GM19397 (cell line): ENCODE data around the gene M1AP.

Source experiments
- ATAC-seq: cut with Tn5 transposase; IDR thresholded peaks from one replicate; pipeline ENCODE4 v1.9.1; 2021; ENCODE audit warnings: mild to moderate bottlenecking, moderate library complexity; ENCODE audit not compliant: unreplicated experiment

M1AP gene

DNA sequence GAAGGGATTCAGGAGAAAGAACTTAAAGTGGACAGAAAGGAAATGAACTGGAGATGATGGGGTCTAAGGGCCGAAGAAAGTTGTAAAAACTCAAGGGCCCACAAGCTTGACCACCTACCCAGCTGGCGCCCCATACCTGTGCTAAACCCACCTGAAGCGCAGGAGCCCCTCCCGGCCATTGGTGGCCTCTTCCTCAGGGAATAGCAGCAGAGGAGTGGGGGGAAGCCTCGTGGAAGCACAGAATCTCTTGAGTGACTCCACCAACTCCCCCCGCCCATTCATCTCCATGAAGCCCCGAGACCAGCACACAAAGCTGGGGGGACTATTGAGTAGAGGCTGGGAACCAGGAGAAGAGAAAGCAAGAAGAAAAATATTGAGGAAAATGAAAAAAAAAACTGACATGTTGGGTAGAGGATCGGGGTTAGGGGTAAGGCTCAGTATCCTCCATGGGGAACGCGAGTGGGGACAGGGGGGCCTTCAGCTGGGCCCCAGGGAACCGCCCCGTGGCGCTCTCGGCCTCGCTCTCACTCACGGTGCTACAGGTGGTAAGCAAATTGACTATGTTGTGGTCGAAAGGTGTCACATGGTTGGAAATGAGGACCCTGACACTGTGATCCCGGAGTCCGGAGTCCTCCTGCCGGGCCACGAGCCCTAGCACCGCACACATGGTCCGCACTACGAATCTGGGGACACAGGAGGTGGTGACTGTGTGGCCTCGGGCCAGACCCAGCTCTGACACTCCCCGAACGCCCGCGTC lies 119.4 kb downstream of the M1AP start:
- ATAC-seq = peak; percentile 6

DNA sequence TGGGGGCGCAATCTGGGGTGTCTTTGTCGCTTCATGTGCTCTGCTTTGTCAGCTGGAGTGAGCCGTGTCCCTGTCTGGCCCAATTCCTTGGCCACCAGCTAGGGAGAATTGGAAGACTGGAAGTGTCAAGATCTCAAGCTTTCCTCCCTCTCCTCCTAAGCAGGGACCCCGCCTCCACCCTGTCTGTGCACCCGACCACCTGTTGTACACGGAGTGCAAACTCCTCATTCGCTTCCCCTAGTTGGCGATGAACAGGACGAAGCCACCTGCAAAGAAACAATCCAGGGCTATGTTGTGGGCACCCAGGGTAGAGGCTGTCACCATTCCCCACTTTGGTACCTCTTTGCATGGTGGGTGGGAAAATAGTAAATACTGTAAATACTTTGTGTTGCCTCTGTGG lies 120.4 kb downstream of the M1AP start:
- ATAC-seq = no peak

DNA sequence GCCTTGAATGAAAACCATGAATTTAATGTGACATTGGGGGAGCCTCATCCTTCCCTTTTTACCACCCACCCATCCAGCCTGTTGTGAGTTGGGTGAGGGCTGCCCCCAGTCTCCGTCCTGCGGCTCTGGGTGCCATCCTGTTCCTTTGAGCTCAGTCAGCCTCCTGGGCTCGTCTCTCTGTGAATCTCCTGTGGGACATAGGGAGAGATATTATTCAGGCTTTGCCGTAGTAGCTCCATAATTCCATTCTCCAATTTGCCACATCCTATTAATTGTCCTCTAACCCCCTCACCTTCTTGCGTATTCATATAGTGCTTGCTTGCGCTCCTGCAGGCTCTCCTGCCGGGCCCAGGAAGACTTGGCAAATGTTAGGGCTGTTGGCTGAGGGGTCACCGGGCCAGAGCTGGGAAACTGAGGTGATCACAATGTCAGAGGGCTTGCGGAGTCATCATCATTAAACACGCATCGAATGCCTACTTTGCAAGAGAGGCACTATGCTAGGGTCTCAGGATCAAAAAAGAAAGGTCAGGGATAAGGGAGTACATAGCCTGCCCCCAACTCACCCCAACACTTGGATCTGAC lies 121.4 kb downstream of the M1AP start:
- no peak for ATAC-seq

DNA sequence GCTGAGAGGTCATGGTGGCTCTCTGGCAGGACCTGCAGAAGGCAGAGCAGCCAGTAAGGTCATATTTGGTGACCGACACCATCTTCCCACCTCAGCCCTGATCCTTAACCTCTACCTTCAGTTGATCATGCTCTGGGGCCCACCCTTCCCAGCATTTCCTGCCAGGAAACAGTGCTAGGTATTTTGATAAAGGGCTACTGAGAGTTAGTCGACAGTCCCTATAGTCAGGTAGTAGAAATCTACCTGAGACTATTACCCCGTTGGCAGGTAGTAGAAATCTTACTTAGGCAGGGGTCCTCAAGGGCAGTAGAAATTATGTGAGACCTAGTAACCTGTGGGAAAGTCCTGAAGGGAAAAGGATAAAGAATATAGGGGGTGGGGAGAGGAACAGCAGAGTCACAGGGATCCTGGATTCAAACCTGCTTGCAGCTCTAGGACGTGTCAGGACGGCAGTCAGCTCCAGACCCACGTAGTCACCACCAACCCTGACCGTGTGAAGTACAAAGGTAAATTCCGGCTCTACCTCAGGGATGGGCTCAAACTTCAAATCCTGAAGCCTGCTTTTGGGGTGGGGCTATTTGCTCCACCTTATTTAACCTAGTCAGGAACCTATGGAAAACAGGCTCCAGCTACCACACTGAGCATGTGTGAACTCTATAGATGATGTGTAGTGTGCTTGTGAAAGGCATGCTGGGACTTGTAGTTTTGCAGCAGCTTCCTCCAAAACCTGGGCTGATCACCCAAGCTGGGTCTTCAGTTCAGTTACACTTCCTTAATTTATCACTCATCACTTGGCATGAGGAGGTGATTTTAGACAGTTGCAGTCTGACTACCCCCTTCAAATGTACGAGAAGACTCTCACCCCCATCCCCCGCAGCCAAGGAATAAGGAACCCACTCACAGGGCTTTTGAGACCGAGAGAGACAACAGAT lies 122.1 kb downstream of the M1AP start, which contains the start of gene DQX1:
Gene DQX1, minus strand, starts transcription at position 515 of the 932 bp plus-strand sequence. Its CDS starts 502 bp downstream, at position 13.
- no peak for ATAC-seq

DNA sequence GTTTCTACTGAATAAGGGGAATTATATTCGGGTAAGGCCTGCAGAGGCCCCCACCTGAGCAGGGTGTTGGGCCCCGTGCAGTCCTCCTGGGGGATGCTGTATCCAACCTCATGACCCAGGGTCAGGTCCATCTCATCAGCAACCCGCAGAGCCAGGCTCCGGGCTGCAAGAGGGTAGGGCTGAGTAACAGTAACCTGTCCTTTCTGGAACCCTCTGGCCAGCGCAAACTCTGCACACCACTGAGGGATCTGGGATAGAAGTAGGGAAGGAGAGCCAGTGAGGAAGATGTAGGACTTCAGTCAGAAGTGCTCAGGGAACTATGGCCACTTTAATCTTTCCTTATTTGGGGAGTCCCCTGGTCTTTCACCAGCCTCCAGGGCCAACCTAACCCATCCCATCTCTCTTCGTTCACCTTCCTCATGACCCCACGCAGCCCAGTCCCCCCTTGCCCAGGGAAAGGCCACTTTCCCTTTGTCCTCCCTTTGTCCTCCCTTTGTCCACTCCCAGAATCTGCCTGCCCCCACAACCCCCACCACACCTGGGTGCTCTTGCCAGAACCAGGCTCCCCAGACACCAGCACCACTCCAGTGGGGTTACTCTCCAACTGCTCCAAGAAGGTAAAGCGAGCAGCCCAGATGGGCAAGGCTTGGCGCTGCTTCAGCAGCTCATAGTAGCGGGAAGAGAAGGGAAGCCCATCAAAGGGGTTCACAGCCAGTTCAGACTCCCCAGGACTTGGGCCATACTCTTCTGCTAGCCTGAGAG lies 123.0 kb downstream of the M1AP start:
- ATAC-seq = no peak

DNA sequence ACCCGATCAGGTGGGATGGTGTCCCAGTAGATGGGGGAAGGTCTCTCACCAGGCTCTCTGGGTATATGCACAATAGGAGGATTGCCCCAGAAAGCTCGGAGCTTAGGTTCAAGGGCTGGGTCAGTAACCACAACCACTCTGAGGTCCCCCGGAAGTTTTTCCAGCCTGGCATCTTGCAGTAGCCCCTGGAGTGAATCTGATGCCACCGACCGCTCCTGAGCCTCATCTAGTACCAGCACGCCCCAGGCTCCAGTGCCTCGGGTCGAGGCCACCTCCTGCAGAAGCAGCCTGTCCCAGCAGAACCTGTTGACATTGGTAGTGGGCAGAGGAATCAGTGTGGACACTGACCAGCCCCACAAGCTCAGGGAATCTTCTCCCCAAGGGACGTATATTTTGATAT lies 124.1 kb downstream of the M1AP start:
- ATAC-seq = no peak

DNA sequence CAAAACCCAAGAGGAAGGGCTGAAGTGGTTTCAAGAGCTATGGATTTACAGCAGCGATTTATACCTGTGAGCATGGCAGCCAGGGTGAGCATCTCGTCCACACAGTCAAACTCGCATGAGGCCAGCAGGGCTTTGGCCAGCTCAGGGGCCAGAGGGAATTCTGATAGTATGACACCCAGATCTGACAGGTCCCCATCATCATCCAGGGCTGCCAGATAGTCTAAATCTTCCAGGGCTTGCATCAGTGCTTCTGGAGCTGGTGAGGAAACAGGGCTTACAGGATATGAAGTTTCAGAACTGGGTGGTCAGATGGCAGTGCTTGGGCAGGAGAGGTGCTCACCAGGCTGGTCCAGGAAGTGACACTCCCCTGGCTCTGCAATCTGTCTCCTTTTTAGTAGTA lies 125.6 kb downstream of the M1AP start:
- no peak for ATAC-seq

DNA sequence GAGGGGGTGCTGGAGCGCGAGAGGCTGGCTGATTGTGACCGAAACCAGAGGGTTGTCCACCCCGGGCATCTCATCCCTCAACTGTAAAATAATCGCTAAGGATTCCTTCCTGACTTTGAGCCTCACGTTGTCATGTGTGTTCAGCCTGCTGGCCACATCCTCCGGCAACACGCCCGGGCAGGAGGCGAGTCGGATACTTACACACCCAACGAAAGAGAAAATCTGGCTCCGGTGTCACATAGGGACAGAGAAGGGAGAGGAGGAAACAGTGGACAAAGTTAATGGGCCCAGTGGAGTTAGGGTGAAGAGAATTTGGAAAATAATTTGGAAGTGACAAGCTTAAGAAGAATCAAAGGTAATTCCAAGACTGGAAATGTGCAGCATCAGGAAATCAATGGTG lies 131.5 kb downstream of the M1AP start:
- ATAC-seq = no peak

DNA sequence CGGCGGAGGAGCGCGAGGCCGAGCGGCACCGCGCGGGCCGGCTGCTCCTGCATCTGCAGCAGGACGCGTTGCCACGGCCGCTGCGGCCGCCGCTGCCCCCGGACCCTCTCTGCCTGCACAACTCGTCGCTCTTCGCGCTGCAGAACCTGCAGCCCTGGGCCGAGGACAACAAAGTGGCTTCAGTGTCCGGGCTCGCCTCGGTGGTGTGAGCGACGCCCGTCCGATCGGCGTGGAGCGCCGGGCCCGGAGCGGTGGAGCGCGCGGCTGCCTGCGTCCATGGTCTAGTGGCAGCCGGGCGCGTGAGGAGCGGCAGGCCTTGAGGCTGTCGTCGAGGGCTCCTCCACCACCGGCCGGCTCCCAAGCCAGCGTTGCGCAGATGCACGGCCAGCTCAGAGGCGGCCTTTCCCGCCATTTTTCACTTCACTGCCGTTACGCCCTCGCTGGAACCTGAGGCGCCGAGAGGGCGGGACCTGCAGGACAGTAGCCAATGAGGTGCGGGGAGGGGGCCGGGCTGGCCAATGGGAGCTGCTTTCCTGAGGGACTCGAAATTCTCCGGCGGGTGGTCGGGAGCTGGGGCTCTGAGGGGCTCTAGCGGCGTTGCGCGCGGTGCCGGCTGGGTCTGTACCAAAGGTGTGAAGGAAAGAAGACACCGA lies 132.0 kb downstream of the M1AP start:
- ATAC-seq = peak; percentile 68

DNA sequence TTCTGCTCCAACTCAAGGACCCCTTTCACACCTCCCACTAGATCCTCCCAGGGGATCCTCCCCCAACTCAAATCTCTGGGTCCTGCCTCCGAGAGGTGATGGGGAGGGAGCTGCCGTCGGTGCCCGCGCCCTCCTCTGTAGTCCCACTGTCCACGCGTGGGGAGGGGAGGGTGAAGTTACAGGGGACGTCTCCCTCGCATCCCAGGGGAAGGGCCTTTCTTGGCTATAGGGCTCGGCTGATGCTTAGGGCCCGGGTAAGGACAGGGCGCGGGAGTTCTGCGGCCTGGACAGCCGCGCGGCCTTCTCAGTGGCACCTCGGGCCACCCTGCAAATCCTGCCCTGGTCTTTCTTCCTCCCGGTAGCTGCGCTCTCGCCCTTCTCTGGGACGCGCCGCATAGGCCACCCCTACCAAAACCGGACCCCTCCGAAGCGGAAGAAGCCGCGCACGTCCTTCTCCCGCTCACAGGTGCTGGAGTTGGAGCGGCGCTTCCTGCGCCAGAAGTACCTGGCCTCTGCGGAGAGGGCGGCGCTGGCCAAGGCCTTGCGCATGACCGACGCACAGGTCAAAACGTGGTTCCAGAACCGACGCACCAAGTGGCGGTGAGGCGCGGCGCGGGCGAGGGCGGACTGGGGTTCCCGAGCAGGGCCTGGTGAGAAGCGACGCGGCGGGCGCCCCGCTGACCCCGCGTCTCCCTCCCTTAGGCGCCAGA lies 132.7 kb downstream of the M1AP start:
- ATAC-seq = no peak

DNA sequence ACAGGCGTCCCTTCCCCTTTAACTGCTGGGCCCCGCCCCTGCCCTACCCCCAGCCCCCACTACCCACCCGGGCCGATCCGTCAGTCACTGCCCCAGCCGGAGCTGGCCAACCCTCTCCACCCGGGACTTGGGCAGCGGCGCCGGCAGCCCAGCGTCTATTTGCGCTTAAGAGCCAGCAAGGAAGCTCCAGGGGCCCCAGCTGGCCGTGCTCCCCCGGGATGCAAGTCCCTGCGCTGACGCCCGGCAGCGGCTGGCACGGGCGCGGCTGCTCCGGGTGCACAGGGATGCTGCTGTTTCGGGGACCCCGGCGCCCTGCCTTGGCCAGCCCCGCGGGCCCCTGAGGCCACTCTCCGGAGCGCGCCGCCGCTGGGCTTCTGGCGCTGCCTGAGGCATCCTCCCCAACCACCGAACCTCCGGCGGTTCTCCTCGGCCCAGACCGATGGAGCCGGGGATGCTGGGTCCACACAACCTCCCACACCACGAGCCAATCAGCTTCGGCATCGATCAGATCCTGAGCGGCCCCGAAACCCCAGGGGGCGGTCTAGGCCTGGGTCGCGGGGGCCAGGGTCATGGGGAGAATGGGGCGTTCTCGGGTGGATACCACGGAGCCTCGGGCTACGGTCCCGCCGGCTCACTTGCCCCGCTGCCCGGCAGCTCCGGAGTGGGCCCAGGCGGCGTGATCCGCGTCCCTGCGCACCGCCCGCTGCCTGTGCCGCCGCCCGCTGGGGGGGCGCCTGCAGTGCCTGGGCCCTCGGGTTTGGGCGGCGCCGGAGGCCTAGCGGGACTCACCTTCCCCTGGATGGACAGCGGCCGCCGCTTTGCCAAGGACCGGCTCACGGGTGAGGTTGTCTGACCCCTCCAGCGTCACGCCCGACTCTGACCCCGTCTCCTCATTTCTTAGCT lies 133.5 kb downstream of the M1AP start, which contains the start of gene TLX2:
Gene TLX2, plus strand, starts transcription at position 83 of the 903 bp plus-strand sequence. Its CDS starts 357 bp downstream, at position 440.
- ATAC-seq = no peak

DNA sequence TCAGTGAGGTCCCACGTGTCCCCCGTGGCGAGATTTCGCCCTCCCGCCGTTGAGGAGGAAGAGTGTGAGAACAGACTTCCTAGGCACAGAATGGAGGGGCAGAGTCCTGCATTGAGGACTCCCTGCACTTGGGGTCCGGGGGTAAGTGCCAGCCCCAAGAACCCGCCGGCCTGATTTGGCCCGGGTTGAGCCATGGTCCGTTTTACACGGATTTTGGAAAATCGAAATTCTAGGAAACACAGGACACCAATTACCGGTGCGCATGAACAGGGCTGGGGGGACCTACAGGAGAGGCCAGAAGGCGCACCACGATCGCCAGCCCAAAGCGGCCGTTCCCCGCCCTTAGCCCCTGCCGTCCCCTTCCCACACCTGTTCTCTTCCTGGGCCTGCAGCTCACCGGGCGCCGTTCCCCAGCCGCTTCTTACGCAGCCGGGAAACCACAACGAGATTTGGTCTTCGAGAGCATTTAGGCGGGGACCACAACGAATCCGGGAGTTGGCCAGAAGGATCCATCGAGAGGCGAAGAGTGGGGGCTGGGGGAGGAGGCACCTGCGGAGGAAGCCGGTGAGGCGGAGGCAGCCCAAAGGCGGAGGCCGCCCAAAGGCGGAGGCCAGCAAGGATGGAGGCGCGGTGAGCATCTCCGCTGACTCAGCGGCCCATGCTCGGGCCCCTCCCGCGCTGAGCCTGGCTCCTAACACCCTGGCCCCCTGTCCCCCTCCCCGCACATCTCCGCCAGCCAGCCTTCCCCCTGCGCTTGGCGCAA lies 134.3 kb downstream of the M1AP start:
- no peak for ATAC-seq

DNA sequence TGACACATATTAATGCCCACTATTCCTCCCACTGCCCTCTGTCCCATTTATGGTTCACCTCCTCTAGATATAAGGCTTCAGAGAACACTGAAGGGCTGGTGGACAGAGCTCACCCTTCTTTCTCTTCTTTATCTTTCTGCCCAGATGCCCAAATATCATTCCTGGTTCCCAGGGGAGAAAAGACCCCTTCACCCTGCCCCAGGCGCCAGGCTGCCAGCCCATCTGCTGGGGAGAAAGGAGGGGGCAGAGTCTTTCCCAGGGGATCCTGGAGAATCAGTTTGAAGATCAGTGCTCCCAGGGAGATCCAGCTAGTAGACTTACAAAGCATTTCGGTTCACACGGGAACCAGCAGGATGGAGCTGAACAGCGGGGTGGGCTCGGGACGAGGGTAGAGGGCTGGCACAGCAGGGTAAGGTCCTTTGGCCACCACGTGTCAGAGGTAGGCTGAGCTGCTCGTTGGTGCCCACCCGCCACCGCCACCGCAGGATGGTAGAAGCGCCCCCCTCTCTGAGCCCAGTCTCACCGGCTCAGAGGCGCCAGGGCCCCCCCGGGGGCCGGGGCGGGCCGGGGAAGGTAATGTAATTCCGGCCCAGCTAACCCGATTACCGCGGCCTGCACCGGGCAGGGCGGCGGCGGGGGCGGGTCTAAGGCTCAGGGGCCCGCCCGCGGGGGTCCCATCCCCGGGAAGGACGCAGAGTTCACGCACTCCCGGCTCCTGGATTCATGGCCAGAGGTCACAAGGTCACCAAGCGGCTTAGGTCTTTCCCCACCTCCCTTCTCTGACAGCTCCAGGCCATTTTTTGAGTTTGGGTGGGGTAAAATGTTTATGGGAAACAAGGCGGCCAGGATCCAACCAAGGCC lies 135.2 kb downstream of the M1AP start:
- no peak for ATAC-seq

DNA sequence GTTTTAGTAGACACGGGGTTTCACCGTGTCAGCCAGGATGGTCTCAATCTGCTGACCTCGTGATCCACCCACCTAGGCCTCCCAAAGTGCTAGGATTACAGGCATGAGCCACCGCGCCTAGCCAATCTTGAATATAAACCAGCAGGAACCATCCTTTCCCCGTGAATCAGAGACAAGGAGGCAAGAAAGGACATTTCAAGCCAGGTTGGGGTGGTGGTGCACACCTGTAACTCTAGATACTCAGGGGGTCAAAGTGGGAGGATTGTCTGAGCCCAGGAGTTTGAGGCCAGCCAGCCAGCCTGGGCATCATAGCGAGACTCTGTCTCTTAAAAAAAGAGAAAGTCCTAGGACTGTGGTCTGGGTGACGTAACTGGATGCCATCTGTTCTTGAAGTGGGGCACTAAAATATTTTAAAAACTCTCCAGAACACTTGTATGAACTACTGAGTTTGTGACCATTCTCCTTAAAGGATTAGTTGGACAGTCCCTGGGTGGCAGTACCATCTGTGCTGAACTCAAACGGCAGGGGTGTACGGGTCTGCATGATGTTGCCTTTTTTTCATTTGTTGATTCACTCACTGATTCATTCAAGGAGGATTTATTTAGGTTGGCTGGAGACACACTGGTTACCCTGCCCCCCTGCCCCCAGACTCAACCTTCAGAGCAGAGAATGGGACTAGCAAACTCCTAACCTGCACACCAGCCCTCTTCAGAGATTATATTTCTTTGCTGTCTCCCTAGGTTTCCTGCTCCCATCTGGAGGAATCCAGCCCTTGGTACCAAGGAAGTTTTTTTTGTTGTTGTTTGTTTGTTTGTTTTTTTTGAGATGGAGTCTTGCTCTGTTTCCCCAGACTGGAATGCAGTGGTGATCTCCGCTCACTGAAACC lies 136.8 kb downstream of the M1AP start:
- ATAC-seq = no peak

DNA sequence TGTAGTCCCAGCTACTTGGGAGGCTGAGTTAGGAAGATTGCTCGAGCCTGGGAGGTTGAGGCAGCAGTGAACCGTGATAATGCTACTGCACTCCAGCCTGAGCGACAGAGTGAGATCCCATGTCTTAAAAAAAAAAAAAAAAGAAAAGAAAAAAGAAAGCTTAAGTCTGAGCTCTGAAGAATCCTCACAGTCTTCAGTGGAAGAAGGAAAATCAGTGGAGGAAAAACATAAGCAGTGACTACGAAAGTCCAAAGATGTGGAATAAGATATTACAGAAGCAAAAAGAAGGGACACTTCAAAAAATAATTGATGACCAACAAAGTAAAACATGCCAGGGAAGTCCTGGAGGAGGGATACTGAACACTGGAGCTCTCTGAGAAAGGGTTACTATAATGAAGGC lies 137.9 kb downstream of the M1AP start:
- no peak for ATAC-seq
